Measurements from ENCODE around the gene TRABD.

Gene TRABD

DNA sequence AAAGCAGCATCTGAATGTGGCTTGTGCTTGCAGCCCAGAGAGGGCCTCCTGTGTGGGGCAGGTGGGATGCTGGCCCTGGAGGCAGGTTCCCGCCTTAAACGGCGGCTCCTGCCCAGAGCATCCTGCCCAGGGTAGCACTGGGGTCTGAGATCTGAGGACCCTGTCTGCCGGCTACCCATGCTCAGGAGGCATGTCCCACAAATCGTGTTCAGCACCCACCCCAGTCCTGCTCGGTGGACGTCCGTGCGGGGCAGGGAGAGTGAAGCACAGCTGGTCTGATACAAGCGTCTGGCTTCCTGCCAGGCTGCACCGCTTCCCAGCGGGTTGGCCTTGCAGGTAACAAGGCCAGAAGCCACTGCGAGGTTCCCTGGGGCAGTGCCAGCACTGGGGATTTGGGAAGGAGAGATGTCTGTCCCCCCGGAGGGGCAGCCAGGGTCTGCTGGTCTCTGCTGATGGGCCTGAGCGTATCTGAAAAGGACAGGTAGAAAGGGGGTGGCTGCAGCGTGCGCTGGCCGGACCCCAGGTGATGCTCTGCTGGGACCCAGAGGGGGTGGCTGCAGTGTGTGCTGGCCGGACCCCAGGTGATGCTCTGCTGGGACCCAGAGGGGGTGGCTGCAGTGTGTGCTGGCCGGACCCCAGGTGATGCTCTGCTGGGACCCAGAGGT lies 3.6 kb downstream of the TRABD start:
- no peak for DNase-seq (ENCODE audit: low read depth)

DNA sequence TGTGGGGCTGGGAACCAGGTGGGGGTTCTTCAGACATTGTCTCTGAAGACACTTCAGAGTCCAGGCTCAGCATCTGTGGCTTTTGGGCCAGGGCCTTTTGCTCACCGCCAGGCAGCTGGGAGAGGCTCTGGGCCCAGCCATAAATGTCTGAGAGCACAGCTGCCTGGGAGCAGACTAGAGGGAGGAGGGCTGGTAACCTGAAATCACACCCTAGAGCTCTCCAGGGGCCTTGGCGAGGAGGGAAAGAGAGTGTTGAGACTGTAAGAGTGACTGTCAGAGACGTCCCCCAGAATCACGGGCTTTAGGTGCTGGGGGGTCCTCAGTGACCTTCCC lies 4.1 kb downstream of the TRABD start:
- no peak for DNase-seq (ENCODE audit: low read depth)

DNA sequence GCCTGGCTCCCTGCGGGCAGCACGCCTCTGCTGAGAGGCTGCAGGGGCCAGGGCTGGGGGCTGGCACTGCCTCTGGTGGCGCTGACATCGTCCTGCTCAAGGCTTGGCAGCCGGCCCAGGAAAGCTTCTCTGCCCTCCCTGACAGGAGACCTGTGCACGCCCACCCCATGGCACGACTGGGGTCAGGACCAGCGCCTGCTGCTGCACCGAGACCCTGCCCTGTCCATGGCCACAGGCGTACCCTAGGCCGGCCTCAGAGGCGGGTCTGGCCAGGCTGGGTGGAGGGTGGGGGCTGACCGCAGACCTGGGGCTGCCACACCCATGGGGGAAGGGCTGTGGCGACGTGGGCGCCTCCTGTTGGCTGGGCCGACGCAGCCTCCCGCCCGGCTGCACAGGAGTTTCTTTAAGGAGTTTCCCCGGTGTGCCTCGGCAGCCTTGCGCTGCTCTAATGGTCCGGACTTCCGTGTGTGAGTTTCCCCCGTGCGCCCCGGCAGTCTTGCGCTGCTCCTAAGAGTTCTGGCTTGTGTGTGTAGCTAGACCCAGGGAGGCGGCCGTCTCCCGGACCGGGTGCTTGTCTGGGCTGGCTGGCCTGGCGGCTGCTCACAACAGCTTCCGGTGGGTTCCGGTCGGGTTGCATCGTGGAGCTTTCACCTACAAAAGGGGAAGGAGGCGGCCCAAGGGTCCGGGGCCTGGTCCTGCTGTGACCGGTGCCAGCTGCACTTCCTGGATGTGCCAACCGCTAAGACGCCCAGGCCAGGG lies 4.6 kb downstream of the TRABD start:
- no peak for DNase-seq (ENCODE audit: low read depth)

DNA sequence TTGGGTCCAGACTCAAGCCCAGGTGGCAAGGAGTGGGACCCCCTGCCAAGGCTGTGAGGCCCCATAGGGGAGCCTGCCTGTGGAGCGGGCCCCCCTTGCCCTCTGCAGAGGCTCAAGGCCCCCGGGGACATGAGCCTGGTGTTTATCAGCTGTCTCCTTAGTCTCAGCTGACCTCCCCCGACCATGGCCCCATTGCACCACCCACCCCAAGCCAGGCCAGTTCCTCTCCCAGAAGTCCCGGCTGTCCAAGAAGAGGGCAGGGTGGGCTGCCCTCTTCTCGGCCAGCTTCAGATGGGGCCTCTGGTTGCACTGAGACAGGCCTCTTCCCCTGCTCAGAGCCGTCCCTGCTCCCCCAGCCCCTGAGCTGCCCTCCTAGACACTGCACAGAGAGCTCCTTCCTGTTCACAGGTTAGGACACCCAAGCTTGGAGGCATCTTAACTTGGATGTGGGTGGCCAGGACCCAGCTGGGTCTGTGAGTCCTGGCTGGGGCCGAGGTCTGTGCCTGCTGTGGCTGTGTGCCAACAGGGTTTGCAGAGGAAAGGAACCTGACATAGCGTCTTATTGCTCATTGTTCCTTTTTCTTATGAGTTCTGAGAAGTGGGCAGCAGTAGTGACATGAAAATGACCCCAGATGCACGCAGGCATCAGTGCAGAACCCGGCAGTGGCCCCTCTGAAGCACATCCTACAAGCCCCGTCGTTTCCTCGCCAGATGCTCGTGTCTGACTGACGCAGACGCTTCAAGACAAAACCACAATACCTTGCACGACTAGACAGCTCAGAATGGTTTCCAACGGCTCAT lies 5.4 kb downstream of the TRABD start:
- no peak for DNase-seq (ENCODE audit: low read depth)

DNA sequence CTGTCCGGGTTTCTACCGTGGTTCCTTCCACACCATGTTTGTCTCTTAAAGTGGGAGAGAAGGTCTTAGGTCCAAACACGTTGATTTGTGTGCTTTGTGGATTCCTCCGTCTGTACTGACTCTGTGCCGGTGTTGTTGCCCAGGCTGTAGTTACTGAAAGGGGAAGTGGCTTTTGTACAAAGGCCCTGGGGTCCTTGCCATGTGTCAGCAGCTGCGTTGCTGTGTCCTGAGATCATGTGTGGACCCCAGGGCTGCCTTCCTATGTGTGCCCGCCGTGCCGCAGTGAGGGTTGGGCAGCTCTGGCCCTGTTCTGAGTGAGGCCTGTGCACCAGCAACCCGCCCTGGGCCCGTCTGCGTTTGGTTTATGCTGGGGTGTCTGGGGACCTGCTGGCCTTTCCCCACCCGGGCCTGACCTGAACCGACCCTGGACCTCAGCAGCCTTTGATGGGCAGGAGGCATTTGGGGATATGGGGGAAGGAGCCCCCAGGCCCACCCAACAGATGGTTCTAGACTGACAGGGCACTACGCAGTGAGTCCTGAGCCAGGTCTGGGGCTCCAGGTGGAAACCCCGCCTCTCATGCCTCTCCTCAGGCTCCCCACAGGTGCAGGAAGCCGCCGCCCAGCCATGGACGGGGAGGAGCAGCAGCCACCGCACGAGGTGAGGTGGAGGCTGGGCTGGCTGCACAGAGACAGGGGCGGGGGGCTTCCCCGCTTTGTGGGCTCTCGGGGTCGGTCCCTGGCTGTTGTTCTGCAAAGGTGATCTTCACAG lies 6.9 kb downstream of the TRABD start:
- no peak for DNase-seq (ENCODE audit: low read depth)

DNA sequence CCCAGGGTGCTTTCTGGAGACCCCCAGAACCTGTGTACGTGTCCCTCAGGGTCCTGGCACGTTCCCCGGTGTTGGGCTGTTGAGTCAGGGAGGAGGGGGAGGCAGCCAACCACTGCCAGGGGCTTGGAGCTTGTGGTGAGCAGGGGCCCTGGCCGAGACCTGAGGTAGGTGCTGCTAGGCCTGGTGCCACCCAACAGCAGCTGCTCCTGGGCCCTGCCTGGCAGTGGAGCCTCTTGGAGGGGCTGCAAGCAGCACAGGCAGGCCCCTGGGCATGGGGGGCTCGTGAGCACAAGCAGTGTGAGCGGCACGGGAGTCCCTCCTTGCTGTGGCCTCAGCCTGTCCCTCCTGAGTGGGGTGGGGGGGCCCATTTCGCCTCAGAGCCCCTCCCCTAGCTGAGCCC lies 7.9 kb downstream of the TRABD start:
- no peak for DNase-seq (ENCODE audit: low read depth)

DNA sequence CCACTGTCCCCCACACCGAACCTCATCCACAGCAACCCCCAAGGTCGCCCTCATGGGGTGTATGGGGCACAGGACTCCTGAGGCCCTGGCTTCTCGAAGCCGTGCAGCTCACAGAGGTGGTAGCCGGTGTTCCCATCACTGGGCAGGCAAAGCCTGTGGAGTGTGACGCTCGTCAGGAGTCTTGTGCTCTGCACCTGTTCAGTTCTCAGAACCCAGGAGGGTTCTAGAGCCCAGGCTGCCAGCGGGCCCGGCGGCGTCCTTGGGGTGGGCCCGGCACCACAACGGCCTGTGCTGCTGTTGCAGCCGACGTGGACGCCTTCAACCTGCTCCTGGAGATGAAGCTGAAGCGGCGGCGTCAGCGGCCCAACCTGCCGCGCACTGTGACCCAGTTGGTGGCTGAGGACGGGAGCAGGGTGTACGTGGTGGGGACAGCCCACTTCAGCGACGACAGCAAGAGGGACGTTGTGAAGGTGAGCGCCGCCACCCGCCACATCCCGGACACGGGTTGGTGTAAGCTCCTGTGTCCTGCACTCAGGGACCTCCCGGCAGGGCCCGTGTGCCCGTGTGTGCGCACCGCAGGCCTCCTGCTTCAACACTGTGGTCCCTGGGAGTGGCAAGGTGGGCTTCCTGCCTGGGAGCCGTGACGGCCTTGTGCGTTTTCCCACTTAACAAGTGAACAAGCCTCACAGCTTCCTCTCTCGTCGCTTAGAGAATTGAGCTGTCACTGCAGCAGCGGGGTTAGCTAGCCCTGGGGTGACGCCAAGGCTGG lies 8.5 kb downstream of the TRABD start:
- DNase-seq (ENCODE audit: low read depth) = no peak

DNA sequence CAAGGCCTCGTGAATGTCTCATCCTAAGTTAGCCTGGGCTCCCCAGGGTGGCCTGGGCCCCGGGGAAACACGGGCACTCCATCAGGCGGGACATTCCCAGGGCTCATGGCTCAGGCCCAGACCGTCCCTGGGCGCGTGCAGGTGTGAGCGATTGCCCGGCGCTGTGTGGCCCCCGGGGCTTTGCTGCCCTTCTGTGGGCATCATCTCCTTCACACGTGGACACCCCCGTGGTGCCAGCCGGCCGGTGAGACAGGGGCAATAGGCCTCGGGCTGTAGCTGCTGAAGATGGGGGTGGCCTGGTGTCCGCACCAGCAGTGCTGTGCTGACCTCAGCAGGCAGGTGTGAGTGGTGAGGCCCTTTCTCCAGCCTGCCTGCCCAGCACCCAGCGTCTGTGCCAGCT lies 10.5 kb downstream of the TRABD start:
- no peak for DNase-seq (ENCODE audit: low read depth)

DNA sequence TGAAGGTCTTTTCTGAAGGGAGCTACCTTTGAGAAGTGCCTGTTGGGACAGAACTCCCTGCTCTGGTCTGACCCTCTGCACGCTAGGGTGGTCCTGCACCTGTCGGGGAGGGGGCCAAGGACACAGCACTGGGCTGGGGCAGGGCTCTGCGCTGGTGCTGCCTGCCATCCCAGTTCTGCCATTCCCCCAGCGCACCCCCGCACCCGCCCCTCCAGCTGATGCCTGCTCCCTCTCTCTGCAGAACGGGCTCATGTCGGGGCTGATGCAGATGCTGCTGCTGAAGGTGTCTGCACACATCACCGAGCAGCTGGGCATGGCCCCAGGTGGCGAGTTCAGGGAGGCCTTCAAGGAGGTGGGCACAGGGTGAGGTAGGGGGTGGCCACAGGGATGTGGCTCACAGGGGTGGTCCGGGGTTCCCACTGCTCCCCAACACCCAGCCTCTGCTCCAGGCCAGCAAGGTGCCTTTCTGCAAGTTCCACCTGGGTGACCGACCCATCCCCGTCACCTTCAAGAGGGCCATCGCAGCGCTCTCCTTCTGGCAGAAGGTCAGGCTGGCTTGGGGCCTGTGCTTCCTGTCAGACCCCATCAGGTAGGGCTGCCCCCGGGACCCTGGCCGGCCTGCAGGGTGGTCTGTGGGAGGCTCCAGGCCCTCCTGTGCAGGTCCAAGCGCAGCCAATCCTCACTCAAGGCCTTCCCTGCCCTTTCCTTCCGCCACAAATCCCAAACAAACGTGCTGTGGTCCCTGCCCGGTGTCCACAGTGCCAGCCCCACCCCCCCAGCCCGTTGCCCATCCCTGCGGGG lies 11.5 kb downstream of the TRABD start:
- no peak for DNase-seq (ENCODE audit: low read depth)

DNA sequence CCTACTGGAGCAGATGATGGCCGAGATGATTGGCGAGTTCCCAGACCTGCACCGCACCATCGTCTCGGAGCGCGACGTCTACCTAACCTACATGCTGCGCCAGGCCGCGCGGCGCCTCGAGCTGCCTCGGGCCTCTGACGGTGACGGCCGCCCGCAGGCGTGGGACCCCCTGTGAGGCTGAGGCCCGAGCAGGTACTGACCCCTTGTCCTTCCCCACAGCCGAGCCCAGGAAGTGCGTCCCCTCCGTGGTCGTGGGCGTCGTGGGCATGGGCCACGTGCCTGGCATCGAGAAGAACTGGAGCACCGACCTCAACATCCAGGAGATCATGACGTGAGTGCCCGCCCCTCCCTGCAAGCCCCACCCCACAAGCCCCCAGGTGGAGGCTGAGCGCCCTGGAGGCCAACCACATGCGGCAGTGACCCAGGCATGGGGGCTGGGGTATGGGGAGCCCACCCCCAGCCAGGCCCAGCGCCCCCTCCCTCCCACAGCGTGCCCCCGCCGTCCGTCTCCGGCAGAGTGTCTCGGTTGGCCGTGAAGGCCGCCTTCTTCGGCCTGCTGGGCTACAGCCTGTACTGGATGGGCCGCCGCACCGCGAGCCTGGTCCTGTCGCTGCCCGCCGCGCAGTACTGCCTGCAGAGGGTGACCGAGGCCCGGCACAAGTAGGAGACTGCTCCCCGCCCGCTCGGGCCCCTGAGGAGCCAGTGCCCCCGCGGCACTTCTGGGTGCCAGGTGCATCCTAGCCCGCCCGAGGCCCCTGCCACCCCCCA lies 12.3 kb downstream of the TRABD start:
- DNase-seq (ENCODE audit: low read depth) = no peak

DNA sequence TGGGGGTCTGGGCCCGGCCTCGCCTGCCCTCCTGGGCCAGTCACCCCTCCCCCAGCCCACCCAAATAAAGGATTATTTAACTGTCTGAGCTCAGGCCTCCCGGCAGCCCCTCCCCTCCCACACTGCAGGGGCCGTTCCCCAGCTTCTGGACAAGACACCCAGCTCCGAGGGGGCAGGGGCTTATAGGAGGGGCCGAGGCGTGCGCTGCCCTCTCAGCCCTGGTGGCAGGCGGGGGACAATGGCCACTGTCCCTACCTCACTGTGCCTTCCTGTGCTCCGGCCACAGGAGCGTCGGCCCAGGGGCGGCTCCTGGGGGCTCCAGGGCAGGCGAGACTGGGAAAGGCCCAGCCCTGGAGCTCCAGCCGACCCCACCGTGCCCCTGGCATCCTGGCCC lies 12.9 kb downstream of the TRABD start:
- no peak for DNase-seq (ENCODE audit: low read depth)

DNA sequence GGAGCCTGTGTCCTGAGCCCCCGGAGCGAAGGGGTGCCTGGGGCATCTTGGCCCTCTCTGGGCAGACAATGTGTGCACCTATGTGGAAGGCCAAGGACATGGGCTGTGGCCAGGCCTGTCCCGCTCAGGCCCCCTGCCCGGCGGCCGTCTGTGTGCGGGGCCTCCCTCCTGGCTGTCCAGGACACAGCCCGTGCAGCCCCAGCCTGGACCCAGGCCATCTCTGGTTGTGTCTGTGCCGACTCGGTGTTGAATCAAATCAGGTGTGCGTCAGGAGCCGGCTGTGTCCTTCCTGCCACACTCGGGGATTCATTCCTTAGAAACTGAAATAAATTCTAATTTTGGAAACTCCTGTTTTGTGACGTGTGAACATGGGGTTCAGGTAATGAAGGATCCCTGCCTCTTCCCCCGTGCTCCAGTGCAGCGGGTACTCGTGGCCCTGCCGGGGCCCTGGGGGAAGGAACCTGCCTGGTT lies 13.6 kb downstream of the TRABD start:
- no peak for DNase-seq (ENCODE audit: low read depth)

DNA sequence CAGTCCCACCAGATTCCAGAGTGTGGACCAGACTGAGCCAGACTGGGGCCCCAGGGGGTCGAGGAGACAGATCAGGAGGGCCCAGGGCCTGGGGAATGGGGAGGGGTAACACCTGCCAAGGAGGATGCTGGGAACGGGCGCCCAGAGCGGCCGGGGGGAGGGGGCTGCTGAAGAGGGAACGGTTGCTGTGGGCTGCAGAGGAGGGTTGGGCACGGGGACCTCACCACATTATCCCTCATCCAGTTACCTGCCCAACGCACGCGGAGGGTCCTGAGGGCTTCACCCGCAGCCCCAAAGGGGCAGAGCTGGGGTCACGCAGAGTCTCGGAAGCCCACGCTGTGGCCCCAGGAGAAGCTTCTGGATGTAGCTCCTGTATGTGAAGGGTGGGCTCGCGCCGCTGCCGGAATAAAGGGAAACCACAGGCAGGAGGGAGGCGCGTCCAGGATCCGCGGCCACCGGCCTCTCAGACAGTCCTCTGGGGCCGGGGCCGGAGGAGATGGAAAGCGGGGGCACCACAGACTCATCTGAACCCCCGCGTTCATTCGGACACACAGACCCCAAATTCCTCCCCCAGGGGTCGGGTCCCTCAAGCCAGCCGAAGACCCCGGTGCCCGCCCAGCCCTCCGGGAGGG lies 14.2 kb downstream of the TRABD start:
- no peak for DNase-seq (ENCODE audit: low read depth)

DNA sequence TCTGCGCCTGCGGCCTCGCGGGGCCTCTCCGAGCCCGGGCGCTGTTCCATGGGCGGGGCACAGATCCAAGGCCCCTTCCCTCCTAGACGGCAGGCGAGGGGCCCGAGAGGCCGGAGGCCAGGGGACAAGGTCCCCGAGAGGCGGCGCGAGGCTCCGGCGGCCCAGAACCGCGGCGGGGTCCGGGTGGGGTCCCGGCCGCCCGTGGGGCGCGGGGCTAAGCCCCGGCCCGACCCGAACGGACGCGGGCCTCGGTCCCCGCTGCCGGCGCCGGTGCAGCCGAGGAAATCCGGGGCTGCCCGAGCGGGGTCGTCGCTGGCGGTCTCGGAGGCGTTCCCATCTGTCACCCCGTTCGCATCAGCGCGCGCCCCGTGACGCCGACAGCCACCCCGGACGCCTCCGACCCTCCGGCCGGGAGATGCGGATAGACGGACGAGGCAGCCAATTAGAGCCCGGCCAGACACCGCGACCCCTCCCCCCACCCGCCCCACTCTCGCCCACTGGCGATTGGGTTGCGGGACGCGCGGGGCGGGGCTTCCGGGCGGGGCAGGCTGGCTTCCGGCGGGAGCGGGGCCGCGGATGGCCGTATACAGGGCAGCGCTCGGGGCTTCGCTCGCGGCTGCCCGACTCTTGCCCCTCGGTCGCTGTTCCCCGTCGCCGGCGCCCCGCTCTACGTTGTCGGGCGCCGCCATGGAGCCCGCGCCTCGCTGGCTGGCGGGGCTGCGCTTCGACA lies 14.9 kb downstream of the TRABD start, which contains the start of gene SELENOO:
SELENOO (plus strand) TSS at position 551 of the 730 bp plus-strand sequence; CDS start at position 577, 26 bp downstream.
- peak; percentile 70 for DNase-seq (ENCODE audit: low read depth)

DNA sequence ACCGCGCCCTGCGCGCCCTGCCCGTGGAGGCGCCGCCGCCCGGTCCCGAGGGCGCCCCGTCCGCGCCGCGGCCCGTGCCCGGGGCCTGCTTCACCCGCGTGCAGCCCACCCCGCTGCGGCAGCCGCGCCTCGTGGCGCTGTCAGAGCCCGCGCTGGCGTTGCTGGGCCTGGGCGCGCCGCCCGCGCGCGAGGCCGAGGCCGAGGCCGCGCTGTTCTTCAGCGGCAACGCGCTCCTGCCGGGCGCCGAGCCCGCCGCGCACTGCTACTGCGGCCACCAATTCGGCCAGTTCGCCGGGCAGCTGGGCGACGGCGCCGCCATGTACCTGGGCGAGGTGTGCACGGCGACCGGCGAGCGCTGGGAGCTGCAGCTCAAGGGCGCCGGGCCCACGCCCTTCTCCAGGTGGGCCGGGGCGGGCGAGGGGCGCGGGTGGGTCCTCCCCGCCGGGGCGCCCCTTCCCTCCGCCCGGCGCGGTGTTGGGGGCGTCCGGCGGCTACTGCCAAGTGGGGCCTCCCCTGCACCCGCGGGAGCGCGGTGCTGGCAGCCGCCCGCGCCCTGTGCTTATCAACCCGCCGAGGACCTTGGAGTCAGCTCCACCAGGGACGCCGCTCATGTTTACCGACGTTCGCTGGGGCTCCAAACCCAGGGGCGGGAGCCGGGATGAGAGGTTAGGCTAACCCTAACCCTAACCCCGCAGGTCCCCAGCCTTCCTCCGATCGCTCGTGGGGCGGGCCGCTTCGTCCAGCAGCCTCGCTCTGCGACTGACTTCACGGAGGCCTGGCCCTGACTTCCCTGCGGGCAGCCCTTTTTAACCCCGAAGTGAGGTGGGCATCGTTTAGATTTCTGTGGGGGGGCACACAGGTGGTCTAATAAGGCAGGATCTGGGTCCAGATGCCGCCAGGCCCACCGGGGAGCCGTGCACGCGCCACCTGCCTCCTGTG lies 15.7 kb downstream of the TRABD start:
- no peak for DNase-seq (ENCODE audit: low read depth)

DNA sequence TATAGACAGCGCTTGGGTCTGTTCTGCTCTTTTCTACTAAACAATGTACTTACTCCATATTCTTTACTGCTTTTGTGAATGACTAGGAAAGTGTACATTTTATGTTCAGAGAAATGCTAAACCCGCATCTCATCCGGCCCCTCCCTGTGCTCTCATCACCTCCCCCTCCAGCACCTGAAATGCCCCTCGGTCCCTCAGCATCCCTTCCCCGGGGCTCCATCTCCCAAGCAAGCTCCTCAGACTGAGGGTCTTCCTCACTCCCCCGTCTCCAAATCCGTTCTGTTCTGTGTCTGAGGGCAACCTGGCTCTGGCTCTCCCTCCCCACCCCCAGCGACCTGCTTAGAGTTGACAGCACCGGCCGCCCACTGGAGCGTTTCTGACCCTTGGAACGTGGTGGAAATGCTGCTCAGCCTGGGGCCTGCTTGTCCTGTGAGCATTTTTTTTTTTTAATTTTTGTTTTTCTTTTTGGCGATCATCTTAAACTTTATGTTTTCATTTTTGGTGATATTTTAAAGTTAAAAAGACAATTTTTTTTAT lies 16.5 kb downstream of the TRABD start:
- no peak for DNase-seq (ENCODE audit: low read depth)

DNA sequence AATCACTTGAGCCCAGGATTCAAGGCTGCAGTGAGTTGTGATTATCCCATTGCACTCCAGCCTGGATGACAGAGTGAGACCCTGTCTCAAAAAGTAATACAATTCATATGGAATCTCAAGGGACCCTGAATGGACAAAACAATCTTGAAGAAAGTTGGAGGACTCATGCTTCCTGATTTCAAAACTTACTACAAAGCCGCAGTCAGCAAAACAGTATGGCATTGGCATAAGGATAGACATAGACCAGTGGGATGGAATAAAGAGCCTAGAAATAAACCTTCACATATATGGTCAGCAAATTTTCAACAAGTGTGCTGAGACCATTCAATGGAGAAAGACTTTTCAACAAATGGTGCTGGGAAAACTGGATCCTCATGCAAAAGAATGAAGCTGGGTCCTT lies 17.6 kb downstream of the TRABD start:
- DNase-seq (ENCODE audit: low read depth) = no peak
